Upper lobe of left lung (tissue), 4 donors: ENCODE measurements around the gene NEK11.

ENCODE experiments used
- EP300 ChIP-seq, 4 donors: sonication (generic); formaldehyde crosslinking; IDR thresholded peaks; one replicate each; pipeline ENCODE4 v1.5.1; 2017; ENCODE audit warnings: antibody characterized with exemption in 4 of 4, control low read depth in 2 of 4
- POLR2AphosphoS5 ChIP-seq, 2 donors: sonication (generic); formaldehyde crosslinking; IDR thresholded peaks; one replicate each; pipeline ENCODE4 v1.5.1; 2017; ENCODE audit warnings: antibody characterized with exemption in 2 of 2

- TF ChIP-seq EP300 (IDR thresholded peaks at IDR 0.05), result no peak
- no peak for TF ChIP-seq POLR2AphosphoS5 (IDR thresholded peaks at IDR 0.05)
Observed at GRCh38 chr3:131031660-131032059, 5.0 kb downstream of the NEK11 start.
